Gastrocnemius medialis (tissue), 4 donors: ENCODE measurements around the gene FLT3. TPM values are rescaled to one million over a fixed set of nuclear protein-coding genes. Genes with fewer than 3 reads are reported as not detected.
"Not testable (repeated sequence)": the region's sequence is repeated elsewhere in the genome, so short reads cannot be mapped to it uniquely, and the experiment has no call there.

Experiments used
- ATAC-seq, 2 donors: fragments of 150-250 bp; one replicate each; pipeline ENCODE4 v1.9.1; 2016
- DNase-seq, 2 donors: peaks; one replicate each; pipeline ENCODE4 v3.0.0-alpha.2; 2019
- H3K27ac ChIP-seq, 4 donors: fragments of 200-600 bp; sonication (generic); 1 replicate in 1 of 4; 2 replicates in 3 of 4; pipeline ENCODE4 v1.5.1; 2016 to 2018; ENCODE audit warnings: mild to moderate bottlenecking in 2 of 4, moderate library complexity in 1 of 4
- H3K27me3 ChIP-seq, 3 donors: fragments of 200-600 bp; sonication (generic) in 2 of 3; 1 replicate in 1 of 3; 2 replicates in 2 of 3; pipeline versions ENCODE4 v1.5.1 to v1.6.0; 2016 to 2019; ENCODE audit warnings: mild to moderate bottlenecking in 1 of 3, moderate library complexity in 1 of 3
- H3K36me3 ChIP-seq, 2 donors: fragments of 200-600 bp; sonication (generic) in 1 of 2; one replicate each; pipeline ENCODE4 v1.5.1; 2017 to 2018
- H3K4me1 ChIP-seq, 2 donors: fragments of 200-600 bp; sonication (generic) in 1 of 2; one replicate each; pipeline ENCODE4 v1.5.1; 2016 to 2017; ENCODE audit warnings: mild to moderate bottlenecking in 2 of 2
- H3K4me3 ChIP-seq, 4 donors: fragments of 200-600 bp; sonication (generic) in 3 of 4; 1 replicate in 1 of 4; 2 replicates in 3 of 4; pipeline ENCODE4 v1.5.1; 2016 to 2019; ENCODE audit warnings: mild to moderate bottlenecking in 2 of 4
- H3K9me3 ChIP-seq, 3 donors: fragments of 200-600 bp; sonication (generic) in 2 of 3; 1 replicate in 1 of 3; 2 replicates in 2 of 3; pipeline ENCODE4 v1.5.1; 2016 to 2019
- CTCF ChIP-seq, 5 experiments: fragments of 450-650 bp in 3 of 5; fragments of 200-600 bp in 2 of 5; sonication (generic) in 2 of 5; IDR thresholded peaks in 4 of 5; conservative IDR thresholded peaks in 1 of 5; 1 replicate in 4 of 5; 2 replicates in 1 of 5; pipeline ENCODE4 v1.5.1; 2016 to 2019; ENCODE audit warnings: antibody characterized with exemption in 5 of 5, mild to moderate bottlenecking in 3 of 5, moderate library complexity in 3 of 5
- POLR2A ChIP-seq, 2 donors: fragments of 450-650 bp; IDR thresholded peaks; one replicate each; pipeline ENCODE4 v1.6.1; 2017; ENCODE audit warnings: antibody characterized with exemption in 2 of 2, mild to moderate bottlenecking in 2 of 2, moderate library complexity in 2 of 2
- in situ Hi-C, 4 donors: fragments of 200-750 bp; cut with MboI; loops; one replicate each; pipeline versions ENCODE4 v1.15.0 to v1.8.0; 2017; ENCODE audit warnings: low sequenced_read_pairs in 4 of 4
- intact Hi-C: fragments of 100-400 bp; cut with DNase I; formaldehyde crosslinking; loops from one replicate; pipeline ENCODE4 v1.15.1; 2023; ENCODE audit warnings: low total_unique reads
- total RNA-seq, 4 donors: library from RNA; depleted of rRNA; stranded (reverse); fragments of >200 nt; gene quantifications; one replicate each; pipeline versions ENCODE4 v1.1.0 to v1.2.3, GENCODE V29; 2016

Gene FLT3
- total RNA-seq, 4 donors from 2014 or later, result 0.22 to 0.92 (median 0.37) TPM

- ATAC-seq (no peak), DNase-seq (no peak)
- no peaks in the 10 kb centered on the region for H3K4me1 ChIP-seq
- H3K36me3 ChIP-seq, result no peaks in the 10 kb centered on the region
- H3K27me3 ChIP-seq, result no peaks in the 10 kb centered on the region
- no peak for TF ChIP-seq POLR2A (IDR thresholded peaks at IDR 0.05)
- H3K4me3 ChIP-seq, result no peak overlapping the region
- in situ Hi-C loops, result no loop called here
- no peak overlapping the region for H3K27ac ChIP-seq
- intact Hi-C loops, result no loop called here
- H3K9me3 ChIP-seq, result no peaks in the 10 kb centered on the region
These were observed 87.5 kb downstream of the FLT3 start for GRCh38 chr13:28012896-28013295.

- in situ Hi-C loops, result no loop called here
- H3K27me3 ChIP-seq, result no peaks in the 10 kb centered on the region
These were observed 88.0 kb downstream of the FLT3 start for GRCh38 chr13:28012383-28012782.

GRCh38 chr13:28010046-28010445 lies 90.3 kb downstream of the FLT3 start:
- TF ChIP-seq POLR2A (IDR thresholded peaks at IDR 0.05), result no peak
- TF ChIP-seq CTCF (IDR thresholded peaks at IDR 0.05 in 4 of 5, conservative IDR thresholded peaks at IDR 0.05 in 1 of 5), result no peak
- H3K27ac ChIP-seq, result no peak overlapping the region
- no peaks in the 10 kb centered on the region for H3K36me3 ChIP-seq
- DNase-seq, result no peak
- intact Hi-C loops (no loop called here), in situ Hi-C loops (no loop called here)
- ATAC-seq, result no peak
- H3K4me1 ChIP-seq, result no peaks in the 10 kb centered on the region
- no peaks in the 10 kb centered on the region for H3K27me3 ChIP-seq
- H3K9me3 ChIP-seq, result no peaks in the 10 kb centered on the region
- H3K4me3 ChIP-seq, result no peak overlapping the region

More at GRCh38 chr13:28012383-28012782, 88.0 kb downstream of the FLT3 start:
- no peak overlapping the region for H3K27ac ChIP-seq
- DNase-seq, result no peak
- H3K9me3 ChIP-seq, result no peaks in the 10 kb centered on the region
- no peaks in the 10 kb centered on the region for H3K36me3 ChIP-seq
- H3K4me3 ChIP-seq, result no peak overlapping the region
- TF ChIP-seq CTCF (IDR thresholded peaks at IDR 0.05 in 4 of 5, conservative IDR thresholded peaks at IDR 0.05 in 1 of 5) (no peak), POLR2A (IDR thresholded peaks at IDR 0.05) (no peak)
- intact Hi-C loops, result no loop called here
- no peaks in the 10 kb centered on the region for H3K4me1 ChIP-seq
- ATAC-seq, result no peak

- in situ Hi-C loops, result not testable (repeated sequence)
These were observed 95.4 kb downstream of the FLT3 start for GRCh38 chr13:28005016-28005415.

GRCh38 chr13:28002886-28003698 lies 97.3 kb downstream of the FLT3 start:
- intact Hi-C loops, result no loop called here
- in situ Hi-C loops, result no loop called here
- Histone ChIP-seq H3K9me3 (no peaks in the 10 kb centered on the region), H3K27ac (no peak overlapping the region), H3K27me3 (no peaks in the 10 kb centered on the region), H3K4me1 (no peaks in the 10 kb centered on the region), H3K36me3 (no peaks in the 10 kb centered on the region), H3K4me3 (no peak overlapping the region)
- no peak for ATAC-seq
- DNase-seq, result no peak
- no peak for TF ChIP-seq CTCF (IDR thresholded peaks at IDR 0.05 in 4 of 5, conservative IDR thresholded peaks at IDR 0.05 in 1 of 5)
- TF ChIP-seq POLR2A (IDR thresholded peaks at IDR 0.05), result no peak

More at GRCh38 chr13:28005016-28005415, 95.4 kb downstream of the FLT3 start:
- H3K36me3 ChIP-seq, ATAC-seq, H3K27me3 ChIP-seq, H3K4me1 ChIP-seq, DNase-seq, H3K4me3 ChIP-seq, H3K9me3 ChIP-seq, H3K27ac ChIP-seq, intact Hi-C loops: not testable (repeated sequence)
